ENCODE data around the gene PCSK4.

The PCSK4 gene

GRCh38 chr19:1457031-1457739 lies 33.0 kb downstream of the PCSK4 start:
- ATAC-seq, result no peak

GRCh38 chr19:1456121-1456900 lies 33.8 kb downstream of the PCSK4 start:
- no peak for TF ChIP-seq PATZ1 (CRISPR knock-in tag; IDR thresholded peaks at IDR 0.05; ENCODE audit: borderline replicate concordance)
- no peak for TF ChIP-seq GLIS3 (CRISPR knock-in tag; IDR thresholded peaks at IDR 0.05)
- TF ChIP-seq ISL1 (CRISPR knock-in tag; IDR thresholded peaks at IDR 0.05), result no peak
- no peak for TF ChIP-seq TSHZ2 (CRISPR knock-in tag; IDR thresholded peaks at IDR 0.05)
- TF ChIP-seq SNAI2 (CRISPR knock-in tag; IDR thresholded peaks at IDR 0.05), result no peak
- TF ChIP-seq TCF4 (CRISPR knock-in tag; IDR thresholded peaks at IDR 0.05; ENCODE audit: borderline replicate concordance), result no peak
- ATAC-seq, result no peak

More at GRCh38 chr19:1457031-1457739, 33.0 kb downstream of the PCSK4 start:
- TF ChIP-seq TOX (CRISPR knock-in tag; IDR thresholded peaks at IDR 0.05; ENCODE audit: borderline replicate concordance), result no peak
- TF ChIP-seq ESRRG (CRISPR knock-in tag; IDR thresholded peaks at IDR 0.05), result no peak
- no peak for TF ChIP-seq OSR1 (CRISPR knock-in tag; IDR thresholded peaks at IDR 0.05)
- no peak for TF ChIP-seq ZFP3 (CRISPR knock-in tag; IDR thresholded peaks at IDR 0.05)
- no peak for TF ChIP-seq ZNF70 (CRISPR knock-in tag; IDR thresholded peaks at IDR 0.05)
- no peak for TF ChIP-seq ARNTL (CRISPR knock-in tag; IDR thresholded peaks at IDR 0.05; ENCODE audit: borderline replicate concordance, low read depth)
- TF ChIP-seq ISL1 (CRISPR knock-in tag; IDR thresholded peaks at IDR 0.05), result no peak
- TF ChIP-seq PATZ1 (CRISPR knock-in tag; IDR thresholded peaks at IDR 0.05; ENCODE audit: borderline replicate concordance), result no peak
- no peak for TF ChIP-seq RARB (CRISPR knock-in tag; IDR thresholded peaks at IDR 0.05)
- no peak for TF ChIP-seq ZNF565 (CRISPR knock-in tag; conservative IDR thresholded peaks at IDR 0.05; ENCODE audit: low read depth)
- TF ChIP-seq ZFP30 (CRISPR knock-in tag; IDR thresholded peaks at IDR 0.05), result no peak
- TF ChIP-seq PPARA (CRISPR knock-in tag; IDR thresholded peaks at IDR 0.05; ENCODE audit: borderline replicate concordance), result no peak
- TF ChIP-seq CREB5 (CRISPR knock-in tag; IDR thresholded peaks at IDR 0.05; ENCODE audit: low read depth), result no peak
- TF ChIP-seq CSDC2 (CRISPR knock-in tag; IDR thresholded peaks at IDR 0.05), result no peak
- TF ChIP-seq ZNF8 (CRISPR knock-in tag; IDR thresholded peaks at IDR 0.05), result no peak
- TF ChIP-seq ZC3H10 (CRISPR knock-in tag; IDR thresholded peaks at IDR 0.05), result no peak
- no peak for TF ChIP-seq TCF4 (CRISPR knock-in tag; IDR thresholded peaks at IDR 0.05; ENCODE audit: borderline replicate concordance)

- ATAC-seq, result peak; percentile 47
- no peak for TF ChIP-seq TCF4 (CRISPR knock-in tag; IDR thresholded peaks at IDR 0.05; ENCODE audit: borderline replicate concordance)
- no peak for TF ChIP-seq ESRRG (CRISPR knock-in tag; IDR thresholded peaks at IDR 0.05)
- no peak for TF ChIP-seq ZNF8 (CRISPR knock-in tag; IDR thresholded peaks at IDR 0.05)
- TF ChIP-seq ZFP3 (CRISPR knock-in tag; IDR thresholded peaks at IDR 0.05), result no peak
- TF ChIP-seq CSRNP3 (CRISPR knock-in tag; IDR thresholded peaks at IDR 0.05), result no peak
- TF ChIP-seq CSDC2 (CRISPR knock-in tag; IDR thresholded peaks at IDR 0.05), result no peak
- TF ChIP-seq CREB5 (CRISPR knock-in tag; IDR thresholded peaks at IDR 0.05; ENCODE audit: low read depth), result no peak
- no peak for TF ChIP-seq TOX (CRISPR knock-in tag; IDR thresholded peaks at IDR 0.05; ENCODE audit: borderline replicate concordance)
- no peak for TF ChIP-seq ZFP30 (CRISPR knock-in tag; IDR thresholded peaks at IDR 0.05)
- no peak for TF ChIP-seq ISL1 (CRISPR knock-in tag; IDR thresholded peaks at IDR 0.05)
- TF ChIP-seq GLIS3 (CRISPR knock-in tag; IDR thresholded peaks at IDR 0.05), result no peak
- TF ChIP-seq RARB (CRISPR knock-in tag; IDR thresholded peaks at IDR 0.05), result no peak
- no peak for TF ChIP-seq PATZ1 (CRISPR knock-in tag; IDR thresholded peaks at IDR 0.05; ENCODE audit: borderline replicate concordance)
Observed at GRCh38 chr19:1455336-1456120, 34.6 kb downstream of the PCSK4 start.

Data from SK-N-SH treated with all-trans-retinoic acid at 6 μM for 48 hours (cell line).